ENCODE data around the gene USP13. TPM values are rescaled to one million over a fixed set of nuclear protein-coding genes. Genes with fewer than 3 reads are reported as not detected.

USP13 gene
- total and polyA plus RNA-seq, 10 of the 15 experiments (the other 5 are each of a cell fraction or from before 2014, with no cell fraction given): 3.2 to 20.8 (median 9.0) TPM

GRCh38 chr3:179713643-179714090 lies 60.8 kb downstream of the USP13 start (continued):
- no peak for TF ChIP-seq SKIL (IDR thresholded peaks at IDR 0.05; ENCODE audit: low read depth, poor library complexity, severe bottlenecking)

- in situ Hi-C loops (cut with MboI): no loop called here
- H3K36me3 ChIP-seq (ENCODE audit: control insufficient read depth in 2 of 2, insufficient read depth in 2 of 2, low read length in 1 of 2): peaks cover 0 to 2% of the 10 kb centered on the region in 2 experiments; a peak in 2 of 4 replicates
These were observed 62.7 kb downstream of the USP13 start for GRCh38 chr3:179715582-179715981.

DNA sequence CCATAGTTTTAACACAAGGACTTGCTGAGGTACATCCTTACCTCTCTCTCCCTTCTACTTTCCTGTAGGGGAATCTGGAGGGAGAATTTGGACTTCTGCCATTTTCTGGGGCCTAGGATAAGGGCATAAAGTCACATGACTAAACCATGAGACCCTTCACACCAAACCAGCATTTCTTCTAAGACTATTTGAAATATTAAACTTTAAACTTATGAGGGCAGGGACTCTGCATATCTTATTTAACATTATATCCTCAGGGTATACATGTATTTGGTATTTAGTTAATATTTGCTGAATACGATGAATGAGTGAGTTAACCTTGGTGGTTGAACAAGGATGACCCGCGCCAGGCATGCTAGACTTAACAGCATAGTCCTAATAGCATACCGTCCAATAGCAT lies 63.4 kb downstream of the USP13 start:
- in situ Hi-C loops (cut with MboI) (no loop called here), intact Hi-C loops (cut with micrococcal nuclease; ENCODE audit: unreplicated experiment) (no loop called here)
- RAD21 ChIA-PET (ENCODE audit: unreplicated experiment): no interaction called here
- no peak for ATAC-seq
- Histone ChIP-seq H3K27me3 (replicated peaks in 1 of 2; ENCODE audit: control insufficient read depth in 2 of 2, insufficient read depth in 2 of 2, low read length in 1 of 2) (no peaks in the 10 kb centered on the region), H3K27ac (ENCODE audit: control insufficient read depth, insufficient read depth) (no peak overlapping the region), H3K9me3 (replicated peaks; ENCODE audit: control insufficient read depth, insufficient read depth, low read length) (no peaks in the 10 kb centered on the region), H3K36me3 (ENCODE audit: control insufficient read depth in 2 of 2, insufficient read depth in 2 of 2, low read length in 1 of 2) (no peaks in the 10 kb centered on the region; a peak in 2 of 4 replicates), H3K4me3 (no peak overlapping the region), H3K4me2 (ENCODE audit: control insufficient read depth, insufficient read depth) (no peak overlapping the region), H3K79me2 (ENCODE audit: control insufficient read depth, insufficient read depth, low read length) (no peaks in the 10 kb centered on the region), H3K4me1 (ENCODE audit: control insufficient read depth, insufficient read depth, low read length) (no peaks in the 10 kb centered on the region), H4K20me1 (ENCODE audit: control insufficient read depth, insufficient read depth) (no peaks in the 10 kb centered on the region), H3K9ac (ENCODE audit: control insufficient read depth, insufficient read depth, low read length) (no peak overlapping the region), H2AFZ (ENCODE audit: control insufficient read depth, low read depth, low read length) (no peak overlapping the region)
- SMC1A ChIA-PET (ENCODE audit: uncharacterized antibody, unreplicated experiment): no interaction called here
- BruUV-seq (replicated peaks): no TSS peak
- no peak for DNase-seq (ENCODE audit: low read depth, low spot score)
- no peak for FAIRE-seq
- POLR2A ChIA-PET: no interaction called here
- WGBS (ENCODE audit: insufficient coverage, insufficient replicate concordance, low lambda C conversion rate, missing lambda C conversion rate): 97% methylated on average over 4 of the region's 4 CpGs
- CTCF ChIA-PET: interaction anchor here (0.7 to 0.8 kb wide), 2 partner anchors 10 to 67 kb away, joined by 3 read pairs; no protein-coding TSS in a partner anchor
- TF ChIP-seq, protein P1, sequence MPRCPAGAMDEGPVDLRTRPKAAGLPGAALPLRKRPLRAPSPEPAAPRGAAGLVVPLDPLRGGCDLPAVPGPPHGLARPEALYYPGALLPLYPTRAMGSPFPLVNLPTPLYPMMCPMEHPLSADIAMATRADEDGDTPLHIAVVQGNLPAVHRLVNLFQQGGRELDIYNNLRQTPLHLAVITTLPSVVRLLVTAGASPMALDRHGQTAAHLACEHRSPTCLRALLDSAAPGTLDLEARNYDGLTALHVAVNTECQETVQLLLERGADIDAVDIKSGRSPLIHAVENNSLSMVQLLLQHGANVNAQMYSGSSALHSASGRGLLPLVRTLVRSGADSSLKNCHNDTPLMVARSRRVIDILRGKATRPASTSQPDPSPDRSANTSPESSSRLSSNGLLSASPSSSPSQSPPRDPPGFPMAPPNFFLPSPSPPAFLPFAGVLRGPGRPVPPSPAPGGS (IDR thresholded peaks at IDR 0.05; ENCODE audit: borderline replicate concordance, insufficient read depth, low read depth, low read length, poor library complexity, severe bottlenecking): no peak
- TF ChIP-seq BHLHE40 (IDR thresholded peaks at IDR 0.05; ENCODE audit: borderline replicate concordance in 1 of 2, low read depth in 2 of 2, low read length in 1 of 2): no peak
- TF ChIP-seq KDM1A (IDR thresholded peaks at IDR 0.05; ENCODE audit: borderline replicate concordance): no peak
- TF ChIP-seq, protein P2, sequence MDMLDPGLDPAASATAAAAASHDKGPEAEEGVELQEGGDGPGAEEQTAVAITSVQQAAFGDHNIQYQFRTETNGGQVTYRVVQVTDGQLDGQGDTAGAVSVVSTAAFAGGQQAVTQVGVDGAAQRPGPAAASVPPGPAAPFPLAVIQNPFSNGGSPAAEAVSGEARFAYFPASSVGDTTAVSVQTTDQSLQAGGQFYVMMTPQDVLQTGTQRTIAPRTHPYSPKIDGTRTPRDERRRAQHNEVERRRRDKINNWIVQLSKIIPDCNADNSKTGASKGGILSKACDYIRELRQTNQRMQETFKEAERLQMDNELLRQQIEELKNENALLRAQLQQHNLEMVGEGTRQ (IDR thresholded peaks at IDR 0.05; ENCODE audit: borderline replicate concordance, low read depth, low read length): no peak
- no peak for TF ChIP-seq ZSCAN29 (IDR thresholded peaks at IDR 0.05)

More at GRCh38 chr3:179715582-179715981, 62.7 kb downstream of the USP13 start:
- Histone ChIP-seq H3K9ac (ENCODE audit: control insufficient read depth, insufficient read depth, low read length) (no peak overlapping the region), H3K79me2 (ENCODE audit: control insufficient read depth, insufficient read depth, low read length) (no peaks in the 10 kb centered on the region), H3K27me3 (replicated peaks in 1 of 2; ENCODE audit: control insufficient read depth in 2 of 2, insufficient read depth in 2 of 2, low read length in 1 of 2) (no peaks in the 10 kb centered on the region), H3K4me2 (ENCODE audit: control insufficient read depth, insufficient read depth) (no peak overlapping the region), H2AFZ (ENCODE audit: control insufficient read depth, low read depth, low read length) (no peak overlapping the region), H3K27ac (ENCODE audit: control insufficient read depth, insufficient read depth) (no peak overlapping the region), H3K4me1 (ENCODE audit: control insufficient read depth, insufficient read depth, low read length) (no peaks in the 10 kb centered on the region), H3K9me3 (replicated peaks; ENCODE audit: control insufficient read depth, insufficient read depth, low read length) (no peaks in the 10 kb centered on the region), H3K4me3 (no peak overlapping the region), H4K20me1 (ENCODE audit: control insufficient read depth, insufficient read depth) (no peaks in the 10 kb centered on the region)
- RAD21 ChIA-PET (ENCODE audit: unreplicated experiment): no interaction called here
- WGBS (ENCODE audit: insufficient coverage, insufficient replicate concordance, low lambda C conversion rate, missing lambda C conversion rate): 97% methylated on average over 7 of the region's 7 CpGs
- CTCF ChIA-PET: no interaction called here
- no peak for ATAC-seq
- POLR2A ChIA-PET: no interaction called here
- no peak for FAIRE-seq
- DNase-seq (ENCODE audit: low read depth, low spot score): no peak
- SMC1A ChIA-PET (ENCODE audit: uncharacterized antibody, unreplicated experiment): no interaction called here
- BruUV-seq (replicated peaks): no TSS peak
- intact Hi-C loops (cut with micrococcal nuclease; ENCODE audit: unreplicated experiment): no loop called here
- TF ChIP-seq ZNF217 (IDR thresholded peaks at IDR 0.05): no peak
- no peak for TF ChIP-seq SUPT20H (IDR thresholded peaks at IDR 0.05; ENCODE audit: borderline replicate concordance, control insufficient read depth, low read depth, low read length)
- TF ChIP-seq NFYB (IDR thresholded peaks at IDR 0.05; ENCODE audit: insufficient read depth, low read depth, low read length): no peak
